Erythroblast (primary cell): ENCODE data around the gene VANGL2.

Experiments used
- GATA1 ChIP-seq: IDR thresholded peaks from 2 replicates; pipeline ENCODE4 v1.6.1; 2011; ENCODE audit warnings: low read depth, mild to moderate bottlenecking, control low read depth, low read length, moderate library complexity
- POLR2A ChIP-seq: IDR thresholded peaks from 2 replicates; pipeline ENCODE4 v1.6.1; 2011; ENCODE audit warnings: mild to moderate bottlenecking, low read length

DNA sequence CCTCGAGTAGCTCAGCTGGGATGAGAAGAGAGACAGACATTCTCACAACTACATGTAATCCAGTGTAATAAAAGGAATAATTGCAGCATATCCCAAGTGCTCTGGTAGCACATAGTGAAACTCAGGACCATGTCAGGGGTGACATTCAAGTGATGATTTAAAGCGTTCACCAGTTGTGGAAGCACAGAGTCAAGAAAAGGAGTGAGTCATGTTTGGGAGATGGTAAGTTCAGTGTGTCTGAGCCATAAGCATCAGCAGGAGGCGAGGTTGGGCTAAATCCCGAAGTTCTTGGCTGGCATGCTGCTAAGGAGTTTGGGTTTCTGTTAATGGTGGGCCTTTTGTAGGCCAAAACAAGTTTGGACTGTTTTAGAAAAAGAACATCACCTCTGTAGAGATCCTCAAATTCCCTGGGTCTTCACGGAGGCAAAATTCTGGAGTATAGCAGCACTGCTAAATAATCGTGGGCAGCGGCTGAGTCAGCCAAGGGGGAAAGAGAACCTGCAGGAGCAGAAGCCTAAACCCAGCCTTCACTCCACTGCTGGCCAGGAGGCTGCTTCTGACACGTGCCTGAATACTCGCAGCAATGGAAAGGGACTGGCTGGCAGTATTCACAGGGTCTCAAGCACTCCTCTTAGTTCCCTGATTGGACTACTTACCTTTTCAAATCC is 40.7 kb upstream of the VANGL2 start:
- no peak for TF ChIP-seq POLR2A
- no peak for TF ChIP-seq GATA1
